Kidney epithelial cell (primary cell): ENCODE results near the gene LAMA5. TPM values are rescaled to one million over a fixed set of nuclear protein-coding genes. Genes with fewer than 3 reads are reported as not detected.

Source experiments
- DNase-seq: peaks from one replicate; pipeline ENCODE4 v3.0.0-alpha.2; 2010; ENCODE audit warnings: low read depth
- H3K27me3 ChIP-seq: 2 replicates; pipeline ENCODE4 v1.6.0; 2011; ENCODE audit warnings: low read length; ENCODE audit not compliant: control insufficient read depth, insufficient read depth
- H3K36me3 ChIP-seq: 2 replicates; pipeline ENCODE4 v1.5.1; 2011; ENCODE audit warnings: low read length; ENCODE audit not compliant: control insufficient read depth, insufficient read depth
- H3K4me3 ChIP-seq: 2 replicates; pipeline ENCODE4 v1.5.1; 2011; ENCODE audit warnings: low read depth, mild to moderate bottlenecking, control low read depth, low read length
- CTCF ChIP-seq: IDR thresholded peaks from 2 replicates; pipeline ENCODE4 v1.5.1; 2011; ENCODE audit warnings: mild to moderate bottlenecking, moderate library complexity, low read length, control low read depth, inconsistent platforms; ENCODE audit not compliant: insufficient read depth, poor library complexity, severe bottlenecking
- total RNA-seq: library from RNA; depleted of rRNA; stranded (reverse); fragments of >200 nt; gene quantifications from 2 replicates; pipeline ENCODE4 v1.2.3, GENCODE V29; 2015

LAMA5 gene
- total RNA-seq, 1 donor from 2014 or later = 359 TPM

- no peak for TF ChIP-seq CTCF
- Histone ChIP-seq H3K36me3 (peaks cover 4% of the 10 kb centered on the region), H3K4me3 (no peak overlapping the region), H3K27me3 (no peaks in the 10 kb centered on the region)
- no peak for DNase-seq
Measured at GRCh38 chr20:62285722-62286121, 81.4 kb downstream of the LAMA5 start.

- DNase-seq = no peak
- Histone ChIP-seq H3K36me3 (peaks cover 4% of the 10 kb centered on the region), H3K4me3 (no peak overlapping the region), H3K27me3 (no peaks in the 10 kb centered on the region)
- no peak for TF ChIP-seq CTCF
Measured at GRCh38 chr20:62285151-62285550, 82.0 kb downstream of the LAMA5 start.

GRCh38 chr20:62284448-62284847 is 82.7 kb downstream of the LAMA5 start:
- Histone ChIP-seq H3K36me3 (peaks cover 4% of the 10 kb centered on the region), H3K27me3 (no peaks in the 10 kb centered on the region), H3K4me3 (no peak overlapping the region)
- no peak for TF ChIP-seq CTCF
- no peak for DNase-seq

GRCh38 chr20:62282877-62283503 is 84.1 kb downstream of the LAMA5 start:
- no peak for TF ChIP-seq CTCF
- Histone ChIP-seq H3K4me3 (no peak overlapping the region), H3K27me3 (no peaks in the 10 kb centered on the region), H3K36me3 (peaks cover 2% of the 10 kb centered on the region)
- DNase-seq = no peak

- DNase-seq = no peak
- no peak overlapping the region for H3K4me3 ChIP-seq
- no peak for TF ChIP-seq CTCF
- H3K27me3 ChIP-seq = no peaks in the 10 kb centered on the region
- peaks cover 2% of the 10 kb centered on the region for H3K36me3 ChIP-seq
Measured at GRCh38 chr20:62282103-62282502, 85.0 kb downstream of the LAMA5 start.

- no peak for TF ChIP-seq CTCF
- Histone ChIP-seq H3K36me3 (peaks cover 2% of the 10 kb centered on the region), H3K4me3 (no peak overlapping the region), H3K27me3 (no peaks in the 10 kb centered on the region)
- no peak for DNase-seq
Measured at GRCh38 chr20:62281161-62281933, 85.8 kb downstream of the LAMA5 start.
